K562 (cell line): ENCODE measurements around the gene LGALS7B. TPM values are rescaled to one million over a fixed set of nuclear protein-coding genes. Genes with fewer than 3 reads are reported as not detected.

Experiments used
- CREBBP ChIP-seq: IDR thresholded peaks from one replicate; pipeline ENCODE4 v1.6.1; 2012; ENCODE audit warnings: low read depth, mild to moderate bottlenecking, control low read depth, inconsistent platforms, low read length
- CTBP1 ChIP-seq: fragments of 450-650 bp; IDR thresholded peaks from 2 replicates; pipeline ENCODE4 v1.6.1; 2016; ENCODE audit warnings: borderline replicate concordance
- HDGF ChIP-seq: fragments of 450-650 bp; IDR thresholded peaks from 2 replicates; pipeline ENCODE4 v1.6.1; 2016
- MTA3 ChIP-seq: fragments of 450-650 bp; formaldehyde crosslinking; IDR thresholded peaks from 2 replicates; pipeline ENCODE4 v1.6.1; 2017; ENCODE audit warnings: mild to moderate bottlenecking, borderline replicate concordance
- POLR2A ChIP-seq: fragments of 450-650 bp; conservative IDR thresholded peaks from 2 replicates; pipeline ENCODE4 v1.6.1; 2016
- SMARCA5 ChIP-seq: fragments of 450-650 bp; IDR thresholded peaks from 2 replicates; pipeline ENCODE4 v1.6.1; 2016
- SMC3 ChIP-seq: conservative IDR thresholded peaks from 2 replicates; pipeline ENCODE4 v1.6.1; 2011; ENCODE audit warnings: low read depth, low read length, improper control_type of control experiment; ENCODE audit not compliant: insufficient read depth
- SUPT5H ChIP-seq: fragments of 450-650 bp; IDR thresholded peaks from 2 replicates; pipeline ENCODE4 v1.6.1; 2016
- TCFL5 ChIP-seq: fragments of 250-450 bp; sonication (Bioruptor Pico); conservative IDR thresholded peaks from 2 replicates; pipeline ENCODE4 v1.6.1; 2021; ENCODE audit warnings: mild to moderate bottlenecking, moderate library complexity, matching md5 sums
- ZNF282 ChIP-seq: sonication (generic); formaldehyde crosslinking; IDR thresholded peaks from 2 replicates; pipeline ENCODE4 v1.8.1; 2023; ENCODE audit warnings: missing genetic modification reagents
- ZNF324 ChIP-seq: fragments of 250-450 bp; sonication (Bioruptor Pico); IDR thresholded peaks from 2 replicates; pipeline ENCODE4 v1.4.0; 2020; ENCODE audit warnings: mild to moderate bottlenecking
- polyA plus RNA-seq, 8 experiments: library from polyadenylated mRNA; depleted of rRNA in 4 of 8; stranded (reverse) in 5 of 8; unstranded in 3 of 8; fragments of >200 nt; fragmentation: Nextera tagmentation in 2 of 8; fragmentation: Illumina TruSeq in 1 of 8; extraction: Ambion mirVana in 2 of 8; extraction: Trizol in 1 of 8; gene quantifications; 2 replicates each; pipeline versions ENCODE4 v1.2.1 to v1.2.3, GENCODE V29; 2011 to 2014; ENCODE audit warnings: inconsistent platforms in 1 of 8, missing spikeins in 1 of 8
- total RNA-seq, 7 experiments: library from RNA; depleted of rRNA in 6 of 7; stranded (reverse); fragments of >200 nt in 6 of 7; fragmentation: Illumina TruSeq in 2 of 7; extraction: Trizol in 2 of 7; gene quantifications; 2 replicates each; pipeline versions ENCODE4 v1.2.1 to v1.2.3, GENCODE V29; 2011 to 2021; ENCODE audit warnings: low replicate concordance in 1 of 7
- TF ChIP-seq, protein P1 (sequence below): fragments of 450-650 bp; IDR thresholded peaks from 2 replicates; pipeline ENCODE4 v1.6.1; 2016; ENCODE audit warnings: borderline replicate concordance
- TF ChIP-seq, protein P2 (sequence below): fragments of 450-650 bp; IDR thresholded peaks from 2 replicates; pipeline ENCODE4 v1.6.1; 2017; ENCODE audit warnings: mild to moderate bottlenecking, moderate library complexity
- TF ChIP-seq, protein P3 (sequence below): fragments of 450-650 bp; IDR thresholded peaks from 2 replicates; pipeline ENCODE4 v1.7.0; 2016; ENCODE audit warnings: borderline replicate concordance
- TF ChIP-seq, protein P4 (sequence below): fragments of 250-450 bp; sonication (Bioruptor Pico); IDR thresholded peaks from 2 replicates; pipeline ENCODE4 v1.8.0; 2022; ENCODE audit warnings: moderate library complexity, mild to moderate bottlenecking, inconsistent platforms
- TF ChIP-seq, protein P5 (sequence below): fragments of 150-350 bp; IDR thresholded peaks from 2 replicates; pipeline ENCODE4 v1.6.1; 2014; ENCODE audit warnings: low read depth, mild to moderate bottlenecking, low read length, borderline replicate concordance
- TF ChIP-seq, protein P6 (sequence below): fragments of 450-650 bp; formaldehyde crosslinking; IDR thresholded peaks from 2 replicates; pipeline ENCODE4 v1.4.0; 2020; ENCODE audit warnings: mild to moderate bottlenecking, moderate library complexity

Gene LGALS7B
- total and polyA plus RNA-seq, 9 of the 15 experiments (the other 6 are each of a cell fraction or from before 2014, with no cell fraction given): not detected

DNA sequence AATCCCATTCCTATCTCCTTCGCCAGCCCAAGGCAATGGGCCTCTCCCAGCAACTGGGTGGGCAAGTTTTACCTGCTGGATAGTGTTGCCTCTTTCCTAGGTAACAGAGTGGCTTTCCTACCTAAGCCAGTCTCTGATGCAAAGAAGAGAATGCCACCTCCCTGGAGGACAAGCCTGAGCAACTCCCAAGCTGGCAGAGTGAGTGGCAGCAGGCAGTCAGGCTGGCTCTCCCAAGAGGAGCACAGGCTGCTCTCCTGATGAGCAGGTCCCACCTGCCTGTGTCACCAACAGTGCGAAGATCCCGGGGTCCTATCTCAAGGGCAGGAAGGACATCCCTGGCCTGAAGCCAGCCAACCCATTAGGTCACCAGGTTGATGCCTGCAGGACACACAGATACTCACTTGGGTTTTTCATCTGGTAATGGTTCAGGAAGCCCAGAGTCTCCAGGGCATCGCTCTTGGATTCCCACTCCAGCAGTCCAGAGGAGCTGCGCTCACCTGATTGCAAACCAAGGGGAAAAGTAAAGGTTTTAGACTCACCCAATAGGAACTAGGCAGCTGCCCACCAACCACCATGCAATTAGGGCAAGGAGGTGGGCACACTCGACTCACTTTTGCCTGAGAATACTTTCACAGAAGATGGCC is 48.1 kb downstream of the LGALS7B start (continued):
- TF ChIP-seq POLR2A: peak; percentile 13; the same call in 1 of the 2 replicates
- TF ChIP-seq, protein P1, sequence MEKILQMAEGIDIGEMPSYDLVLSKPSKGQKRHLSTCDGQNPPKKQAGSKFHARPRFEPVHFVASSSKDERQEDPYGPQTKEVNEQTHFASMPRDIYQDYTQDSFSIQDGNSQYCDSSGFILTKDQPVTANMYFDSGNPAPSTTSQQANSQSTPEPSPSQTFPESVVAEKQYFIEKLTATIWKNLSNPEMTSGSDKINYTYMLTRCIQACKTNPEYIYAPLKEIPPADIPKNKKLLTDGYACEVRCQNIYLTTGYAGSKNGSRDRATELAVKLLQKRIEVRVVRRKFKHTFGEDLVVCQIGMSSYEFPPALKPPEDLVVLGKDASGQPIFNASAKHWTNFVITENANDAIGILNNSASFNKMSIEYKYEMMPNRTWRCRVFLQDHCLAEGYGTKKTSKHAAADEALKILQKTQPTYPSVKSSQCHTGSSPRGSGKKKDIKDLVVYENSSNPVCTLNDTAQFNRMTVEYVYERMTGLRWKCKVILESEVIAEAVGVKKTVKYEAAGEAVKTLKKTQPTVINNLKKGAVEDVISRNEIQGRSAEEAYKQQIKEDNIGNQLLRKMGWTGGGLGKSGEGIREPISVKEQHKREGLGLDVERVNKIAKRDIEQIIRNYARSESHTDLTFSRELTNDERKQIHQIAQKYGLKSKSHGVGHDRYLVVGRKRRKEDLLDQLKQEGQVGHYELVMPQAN: no peak
- TF ChIP-seq, protein P2, sequence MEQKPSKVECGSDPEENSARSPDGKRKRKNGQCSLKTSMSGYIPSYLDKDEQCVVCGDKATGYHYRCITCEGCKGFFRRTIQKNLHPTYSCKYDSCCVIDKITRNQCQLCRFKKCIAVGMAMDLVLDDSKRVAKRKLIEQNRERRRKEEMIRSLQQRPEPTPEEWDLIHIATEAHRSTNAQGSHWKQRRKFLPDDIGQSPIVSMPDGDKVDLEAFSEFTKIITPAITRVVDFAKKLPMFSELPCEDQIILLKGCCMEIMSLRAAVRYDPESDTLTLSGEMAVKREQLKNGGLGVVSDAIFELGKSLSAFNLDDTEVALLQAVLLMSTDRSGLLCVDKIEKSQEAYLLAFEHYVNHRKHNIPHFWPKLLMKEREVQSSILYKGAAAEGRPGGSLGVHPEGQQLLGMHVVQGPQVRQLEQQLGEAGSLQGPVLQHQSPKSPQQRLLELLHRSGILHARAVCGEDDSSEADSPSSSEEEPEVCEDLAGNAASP: no peak
- TF ChIP-seq HDGF: no peak
- TF ChIP-seq, protein P3, sequence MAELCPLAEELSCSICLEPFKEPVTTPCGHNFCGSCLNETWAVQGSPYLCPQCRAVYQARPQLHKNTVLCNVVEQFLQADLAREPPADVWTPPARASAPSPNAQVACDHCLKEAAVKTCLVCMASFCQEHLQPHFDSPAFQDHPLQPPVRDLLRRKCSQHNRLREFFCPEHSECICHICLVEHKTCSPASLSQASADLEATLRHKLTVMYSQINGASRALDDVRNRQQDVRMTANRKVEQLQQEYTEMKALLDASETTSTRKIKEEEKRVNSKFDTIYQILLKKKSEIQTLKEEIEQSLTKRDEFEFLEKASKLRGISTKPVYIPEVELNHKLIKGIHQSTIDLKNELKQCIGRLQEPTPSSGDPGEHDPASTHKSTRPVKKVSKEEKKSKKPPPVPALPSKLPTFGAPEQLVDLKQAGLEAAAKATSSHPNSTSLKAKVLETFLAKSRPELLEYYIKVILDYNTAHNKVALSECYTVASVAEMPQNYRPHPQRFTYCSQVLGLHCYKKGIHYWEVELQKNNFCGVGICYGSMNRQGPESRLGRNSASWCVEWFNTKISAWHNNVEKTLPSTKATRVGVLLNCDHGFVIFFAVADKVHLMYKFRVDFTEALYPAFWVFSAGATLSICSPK: no peak
- no peak for TF ChIP-seq ZNF324
- TF ChIP-seq ZNF282: no peak
- TF ChIP-seq TCFL5: no peak
- 0 out of 2 replicates have a peak, but pooled peaks have one; percentile 30 for TF ChIP-seq SUPT5H
- TF ChIP-seq CTBP1: no peak
- TF ChIP-seq MTA3: no peak
- TF ChIP-seq, protein P4, sequence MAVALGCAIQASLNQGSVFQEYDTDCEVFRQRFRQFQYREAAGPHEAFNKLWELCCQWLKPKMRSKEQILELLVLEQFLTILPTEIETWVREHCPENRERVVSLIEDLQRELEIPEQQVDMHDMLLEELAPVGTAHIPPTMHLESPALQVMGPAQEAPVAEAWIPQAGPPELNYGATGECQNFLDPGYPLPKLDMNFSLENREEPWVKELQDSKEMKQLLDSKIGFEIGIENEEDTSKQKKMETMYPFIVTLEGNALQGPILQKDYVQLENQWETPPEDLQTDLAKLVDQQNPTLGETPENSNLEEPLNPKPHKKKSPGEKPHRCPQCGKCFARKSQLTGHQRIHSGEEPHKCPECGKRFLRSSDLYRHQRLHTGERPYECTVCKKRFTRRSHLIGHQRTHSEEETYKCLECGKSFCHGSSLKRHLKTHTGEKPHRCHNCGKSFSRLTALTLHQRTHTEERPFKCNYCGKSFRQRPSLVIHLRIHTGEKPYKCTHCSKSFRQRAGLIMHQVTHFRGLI (CRISPR knock-in tag): no peak
- TF ChIP-seq CREBBP: peak; percentile 73
- TF ChIP-seq, protein P5, sequence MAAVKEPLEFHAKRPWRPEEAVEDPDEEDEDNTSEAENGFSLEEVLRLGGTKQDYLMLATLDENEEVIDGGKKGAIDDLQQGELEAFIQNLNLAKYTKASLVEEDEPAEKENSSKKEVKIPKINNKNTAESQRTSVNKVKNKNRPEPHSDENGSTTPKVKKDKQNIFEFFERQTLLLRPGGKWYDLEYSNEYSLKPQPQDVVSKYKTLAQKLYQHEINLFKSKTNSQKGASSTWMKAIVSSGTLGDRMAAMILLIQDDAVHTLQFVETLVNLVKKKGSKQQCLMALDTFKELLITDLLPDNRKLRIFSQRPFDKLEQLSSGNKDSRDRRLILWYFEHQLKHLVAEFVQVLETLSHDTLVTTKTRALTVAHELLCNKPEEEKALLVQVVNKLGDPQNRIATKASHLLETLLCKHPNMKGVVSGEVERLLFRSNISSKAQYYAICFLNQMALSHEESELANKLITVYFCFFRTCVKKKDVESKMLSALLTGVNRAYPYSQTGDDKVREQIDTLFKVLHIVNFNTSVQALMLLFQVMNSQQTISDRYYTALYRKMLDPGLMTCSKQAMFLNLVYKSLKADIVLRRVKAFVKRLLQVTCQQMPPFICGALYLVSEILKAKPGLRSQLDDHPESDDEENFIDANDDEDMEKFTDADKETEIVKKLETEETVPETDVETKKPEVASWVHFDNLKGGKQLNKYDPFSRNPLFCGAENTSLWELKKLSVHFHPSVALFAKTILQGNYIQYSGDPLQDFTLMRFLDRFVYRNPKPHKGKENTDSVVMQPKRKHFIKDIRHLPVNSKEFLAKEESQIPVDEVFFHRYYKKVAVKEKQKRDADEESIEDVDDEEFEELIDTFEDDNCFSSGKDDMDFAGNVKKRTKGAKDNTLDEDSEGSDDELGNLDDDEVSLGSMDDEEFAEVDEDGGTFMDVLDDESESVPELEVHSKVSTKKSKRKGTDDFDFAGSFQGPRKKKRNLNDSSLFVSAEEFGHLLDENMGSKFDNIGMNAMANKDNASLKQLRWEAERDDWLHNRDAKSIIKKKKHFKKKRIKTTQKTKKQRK: no peak
- no peak for TF ChIP-seq SMARCA5
- TF ChIP-seq SMC3: no peak
- TF ChIP-seq, protein P6, sequence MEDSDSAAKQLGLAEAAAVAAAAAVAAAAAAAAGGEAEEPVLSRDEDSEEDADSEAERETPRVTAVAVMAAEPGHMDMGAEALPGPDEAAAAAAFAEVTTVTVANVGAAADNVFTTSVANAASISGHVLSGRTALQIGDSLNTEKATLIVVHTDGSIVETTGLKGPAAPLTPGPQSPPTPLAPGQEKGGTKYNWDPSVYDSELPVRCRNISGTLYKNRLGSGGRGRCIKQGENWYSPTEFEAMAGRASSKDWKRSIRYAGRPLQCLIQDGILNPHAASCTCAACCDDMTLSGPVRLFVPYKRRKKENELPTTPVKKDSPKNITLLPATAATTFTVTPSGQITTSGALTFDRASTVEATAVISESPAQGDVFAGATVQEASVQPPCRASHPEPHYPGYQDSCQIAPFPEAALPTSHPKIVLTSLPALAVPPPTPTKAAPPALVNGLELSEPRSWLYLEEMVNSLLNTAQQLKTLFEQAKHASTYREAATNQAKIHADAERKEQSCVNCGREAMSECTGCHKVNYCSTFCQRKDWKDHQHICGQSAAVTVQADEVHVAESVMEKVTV (CRISPR knock-in tag): no peak
